Measurements from ENCODE around the gene ZDBF2. TPM values are rescaled to one million over a fixed set of nuclear protein-coding genes. Genes with fewer than 3 reads are reported as not detected.

ZDBF2 gene
- total RNA-seq, 1 donor from 2014 or later = 40.9 TPM

- no peak for FAIRE-seq
- H3K79me2 ChIP-seq (ENCODE audit: insufficient read depth, low read length) = no peaks in the 10 kb centered on the region
These were observed 36.6 kb downstream of the ZDBF2 start for GRCh38 chr2:206311026-206311425.

GRCh38 chr2:206316141-206316540 lies 41.7 kb downstream of the ZDBF2 start:
- Mint-ChIP-seq H3K4me3 (ENCODE audit: unreplicated experiment) (no peak overlapping the region), H3K27me3 (ENCODE audit: low read depth, unreplicated experiment) (no peaks in the 10 kb centered on the region), H3K4me1 (ENCODE audit: low read depth, unreplicated experiment) (no peaks in the 10 kb centered on the region), H3K9me3 (ENCODE audit: unreplicated experiment) (peaks cover 5% of the 10 kb centered on the region), H3K36me3 (ENCODE audit: low read depth, unreplicated experiment) (peaks cover 24% of the 10 kb centered on the region), H3K27ac (ENCODE audit: unreplicated experiment) (no peak overlapping the region)
- H3K36me3 ChIP-seq (ENCODE audit: insufficient read depth, low read length) = no peaks in the 10 kb centered on the region
- no peaks in the 10 kb centered on the region for H3K27me3 ChIP-seq (ENCODE audit: insufficient read depth, low read length)
- no peak overlapping the region for H2AFZ ChIP-seq (ENCODE audit: low read depth, low read length)
- H3K4me2 ChIP-seq (ENCODE audit: low read length) = no peak overlapping the region
- no peak overlapping the region for H3K27ac ChIP-seq (ENCODE audit: low read depth, low read length)
- peaks cover 2% of the 10 kb centered on the region for H3K9me3 ChIP-seq (ENCODE audit: insufficient read depth, low read depth, low read length)
- no peaks in the 10 kb centered on the region for H4K20me1 ChIP-seq (ENCODE audit: insufficient read depth, low read length)
- FAIRE-seq (no peak), DNase-seq (ENCODE audit: low read depth) (no peak)
- TF ChIP-seq CTCF (IDR thresholded peaks at IDR 0.05; ENCODE audit: insufficient read depth, low read depth, low read length) (no peak), EZH2 (IDR thresholded peaks at IDR 0.05; ENCODE audit: insufficient read depth, low read length) (no peak)
- H3K4me3 ChIP-seq (ENCODE audit: insufficient read depth, low read depth, low read length) = no peak overlapping the region
- H3K4me1 ChIP-seq (ENCODE audit: insufficient read depth, low read length) = no peaks in the 10 kb centered on the region
- no peaks in the 10 kb centered on the region for H3K79me2 ChIP-seq (ENCODE audit: insufficient read depth, low read length)
- no peak overlapping the region for H3K9ac ChIP-seq (ENCODE audit: low read length)

More at GRCh38 chr2:206311026-206311425, 36.6 kb downstream of the ZDBF2 start:
- Mint-ChIP-seq H3K9me3 (ENCODE audit: unreplicated experiment) (no peaks in the 10 kb centered on the region), H3K27ac (ENCODE audit: unreplicated experiment) (no peak overlapping the region), H3K36me3 (ENCODE audit: low read depth, unreplicated experiment) (peaks cover 31% of the 10 kb centered on the region), H3K4me1 (ENCODE audit: low read depth, unreplicated experiment) (no peaks in the 10 kb centered on the region), H3K4me3 (ENCODE audit: unreplicated experiment) (no peak overlapping the region), H3K27me3 (ENCODE audit: low read depth, unreplicated experiment) (no peaks in the 10 kb centered on the region)
- Histone ChIP-seq H3K9me3 (ENCODE audit: insufficient read depth, low read depth, low read length) (peaks cover 2% of the 10 kb centered on the region), H3K9ac (ENCODE audit: low read length) (no peak overlapping the region), H2AFZ (ENCODE audit: low read depth, low read length) (no peak overlapping the region), H3K4me3 (ENCODE audit: insufficient read depth, low read depth, low read length) (no peak overlapping the region), H3K27me3 (ENCODE audit: insufficient read depth, low read length) (no peaks in the 10 kb centered on the region), H3K27ac (ENCODE audit: low read depth, low read length) (no peak overlapping the region), H4K20me1 (ENCODE audit: insufficient read depth, low read length) (no peaks in the 10 kb centered on the region), H3K36me3 (ENCODE audit: insufficient read depth, low read length) (no peaks in the 10 kb centered on the region), H3K4me1 (ENCODE audit: insufficient read depth, low read length) (no peaks in the 10 kb centered on the region), H3K4me2 (ENCODE audit: low read length) (no peak overlapping the region)
- TF ChIP-seq EZH2 (IDR thresholded peaks at IDR 0.05; ENCODE audit: insufficient read depth, low read length) (no peak), CTCF (IDR thresholded peaks at IDR 0.05; ENCODE audit: insufficient read depth, low read depth, low read length) (no peak)
- no peak for DNase-seq (ENCODE audit: low read depth)

GRCh38 chr2:206323033-206323432 lies 48.6 kb downstream of the ZDBF2 start:
- Histone ChIP-seq H2AFZ (ENCODE audit: low read depth, low read length) (no peak overlapping the region), H3K27me3 (ENCODE audit: insufficient read depth, low read length) (no peaks in the 10 kb centered on the region), H3K9ac (ENCODE audit: low read length) (no peak overlapping the region), H3K4me3 (ENCODE audit: insufficient read depth, low read depth, low read length) (no peak overlapping the region), H4K20me1 (ENCODE audit: insufficient read depth, low read length) (no peaks in the 10 kb centered on the region), H3K79me2 (ENCODE audit: insufficient read depth, low read length) (no peaks in the 10 kb centered on the region), H3K4me1 (ENCODE audit: insufficient read depth, low read length) (no peaks in the 10 kb centered on the region), H3K9me3 (ENCODE audit: insufficient read depth, low read depth, low read length) (no peaks in the 10 kb centered on the region), H3K4me2 (ENCODE audit: low read length) (no peak overlapping the region), H3K36me3 (ENCODE audit: insufficient read depth, low read length) (no peaks in the 10 kb centered on the region), H3K27ac (ENCODE audit: low read depth, low read length) (no peak overlapping the region)
- peaks cover 12% of the 10 kb centered on the region for H3K36me3 Mint-ChIP-seq (ENCODE audit: low read depth, unreplicated experiment)
- no peak for FAIRE-seq
- H3K4me1 Mint-ChIP-seq (ENCODE audit: low read depth, unreplicated experiment) = no peaks in the 10 kb centered on the region
- H3K4me3 Mint-ChIP-seq (ENCODE audit: unreplicated experiment) = no peak overlapping the region
- TF ChIP-seq EZH2 (IDR thresholded peaks at IDR 0.05; ENCODE audit: insufficient read depth, low read length) (no peak), CTCF (IDR thresholded peaks at IDR 0.05; ENCODE audit: insufficient read depth, low read depth, low read length) (no peak)
- H3K9me3 Mint-ChIP-seq (ENCODE audit: unreplicated experiment) = peaks cover 5% of the 10 kb centered on the region
- H3K27me3 Mint-ChIP-seq (ENCODE audit: low read depth, unreplicated experiment) = no peaks in the 10 kb centered on the region
- DNase-seq (ENCODE audit: low read depth) = no peak
- H3K27ac Mint-ChIP-seq (ENCODE audit: unreplicated experiment) = no peak overlapping the region

All from astrocyte (in vitro differentiated cells and primary cell).